Heart right ventricle (tissue), 16 donors: Measurements from ENCODE around the gene PKM. TPM values are rescaled to one million over a fixed set of nuclear protein-coding genes. Genes with fewer than 3 reads are reported as not detected.

Experiments used
- ATAC-seq, 8 donors: fragments of 200-7000 bp; cut with Tn5 transposase; one replicate each; pipeline ENCODE4 v1.9.1; 2020; ENCODE audit warnings: mild to moderate bottlenecking in 8 of 8, moderate library complexity in 8 of 8, moderate number of reproducible peaks in 1 of 8
- DNase-seq, 2 donors: peaks; one replicate each; pipeline ENCODE4 v3.0.0-alpha.2; 2020
- H3K27ac ChIP-seq, 10 donors: fragments of 200-600 bp; sonication (generic) in 2 of 10; one replicate each; pipeline versions ENCODE4 v1.5.0 to v1.8.0; 2020 to 2022; ENCODE audit warnings: mild to moderate bottlenecking in 3 of 10
- H3K27me3 ChIP-seq, 7 donors: fragments of 200-600 bp; one replicate each; pipeline ENCODE4 v1.8.0; 2021 to 2022; ENCODE audit warnings: mild to moderate bottlenecking in 2 of 7
- H3K36me3 ChIP-seq, 9 donors: fragments of 200-600 bp; sonication (generic) in 1 of 9; one replicate each; pipeline versions ENCODE4 v1.5.0 to v1.8.0; 2020 to 2022; ENCODE audit warnings: mild to moderate bottlenecking in 2 of 9
- H3K4me1 ChIP-seq, 9 donors: fragments of 200-600 bp; sonication (generic) in 1 of 9; one replicate each; pipeline versions ENCODE4 v1.5.0 to v1.8.0; 2020 to 2022; ENCODE audit warnings: mild to moderate bottlenecking in 4 of 9
- H3K4me3 ChIP-seq, 10 donors: fragments of 200-600 bp; sonication (generic) in 2 of 10; one replicate each; pipeline versions ENCODE4 v1.5.0 to v1.8.0; 2020 to 2022; ENCODE audit warnings: mild to moderate bottlenecking in 7 of 10, moderate library complexity in 2 of 10
- H3K9me3 ChIP-seq, 11 donors: fragments of 200-600 bp in 10 of 11; sonication (generic) in 2 of 11; one replicate each; pipeline versions ENCODE4 v1.5.0 to v1.8.0; 2013 to 2022; ENCODE audit warnings: mild to moderate bottlenecking in 2 of 11, control low read depth in 1 of 11, moderate library complexity in 1 of 11
- WGBS, 2 donors: extraction: QIAGEN DNeasy Blood & Tissue Kit; methylation state at CpG; one replicate each; pipeline ENCODE4 v1.1.7; 2013; ENCODE audit warnings: inconsistent platforms in 1 of 2; 5-methylcytosine and 5-hydroxymethylcytosine counted together
- intact Hi-C, 10 donors: fragments of 100-400 bp; cut with DNase I; formaldehyde crosslinking; loops; one replicate each; pipeline versions ENCODE4 v1.11.1 to v1.14.2; 2022
- polyA plus RNA-seq, 2 donors: library from polyadenylated mRNA; stranded (reverse); fragments of 200-250 nt; gene quantifications; one replicate each; pipeline ENCODE4 v1.2.3, GENCODE V29; 2013
- total RNA-seq, 10 donors: library from RNA; stranded (reverse); fragmentation: NEBNext Ultra II Directional in 3 of 10; extraction: Animal tissue kit (Norgen Biotek cat#: 25700) in 3 of 10; gene quantifications; one replicate each; pipeline versions ENCODE4 v1.2.1 to v1.2.4, GENCODE V29; 2021 to 2023
- TF ChIP-seq, protein P1 (sequence below), 9 donors: fragments of 200-600 bp; sonication (generic) in 2 of 9; IDR thresholded peaks; one replicate each; pipeline versions ENCODE4 v1.5.0 to v1.8.0; 2021 to 2022; ENCODE audit warnings: antibody characterized with exemption in 9 of 9, mild to moderate bottlenecking in 5 of 9, moderate library complexity in 1 of 9
- donor health status: Arrhythmogenic right ventricular cardiomyopathy.
- donor health status: ischemic (EF 13 %, LVEDD 7.1; RV severe dilation, severe dysfunction).
- donor health status: healthy with polysubstance abuse.
- donor health status: DM: no; HTN: yes; CAD: no.
- donor health status: DM: no; HTN: no; CAD: no.
- donor health status: ischemic (EF 25% LVEDD 6.9; RV normal size, moderate dysfunction).
- donor health status: ischemic (EF 25% LVEDD 5.7; RV mildly dilated, moderate dysfunction).
- donor health status: healthy.
- donor health status: DM: yes; HTN: yes; CAD: no.
- donor health status: Ischemic cardiomyopathy.
- donor health status: ischemic (EF 35%, LVEDD 5.7; RV mildly dilated, moderate dysfunction).
- donor health status: nonischemic (EF 11% LVEDD 7.7; RV severe dilation, severe dysfunction).
- donor health status: DM: yes; HTN: yes; CAD: no.
- donor health status: PGD.
- donor health status: ischemic (EF 29% LVEDD 5.4; RV normal size, mild dysfunction).
- donor health status: nonischemic (EF 23%, LVEDD 6.1; RV moderate dilation, normal function).

Gene PKM
- total and polyA plus RNA-seq, 12 donors: 549 to 1,508 (median 1,040) TPM

DNA sequence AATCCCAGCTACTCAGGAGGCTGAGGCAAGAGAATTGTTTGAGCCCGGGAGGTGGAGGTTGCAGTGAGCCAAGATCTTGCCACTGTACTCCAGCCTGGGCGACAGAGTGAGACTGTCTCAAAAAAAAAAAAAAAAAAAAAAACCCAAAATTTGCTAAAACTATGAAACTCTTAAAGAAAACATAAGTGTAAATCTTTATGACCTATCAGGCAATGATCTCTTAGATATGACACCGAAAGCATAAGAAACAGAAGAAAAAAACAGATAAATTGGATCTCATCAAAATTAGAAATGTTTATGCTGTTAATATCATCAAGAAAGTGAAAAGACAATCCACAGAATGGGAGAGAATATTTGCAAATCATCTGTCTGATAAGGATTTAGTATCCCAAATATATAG is 48.7 kb downstream of the PKM start:
- Histone ChIP-seq H3K9me3 (no peaks in the 10 kb centered on the region), H3K27me3 (peaks cover 0 to 48% (median 27%) of the 10 kb centered on the region in 7 donors), H3K4me1 (peaks cover 3 to 29% (median 19%) of the 10 kb centered on the region in 9 donors), H3K27ac (no peak overlapping the region), H3K4me3 (no peak overlapping the region), H3K36me3 (no peaks in the 10 kb centered on the region)
- 97 to 99% methylated on average over 3 of the region's 3 CpGs for WGBS, 2 donors
- ATAC-seq (no peak), DNase-seq (no peak)
- TF ChIP-seq, protein P1, sequence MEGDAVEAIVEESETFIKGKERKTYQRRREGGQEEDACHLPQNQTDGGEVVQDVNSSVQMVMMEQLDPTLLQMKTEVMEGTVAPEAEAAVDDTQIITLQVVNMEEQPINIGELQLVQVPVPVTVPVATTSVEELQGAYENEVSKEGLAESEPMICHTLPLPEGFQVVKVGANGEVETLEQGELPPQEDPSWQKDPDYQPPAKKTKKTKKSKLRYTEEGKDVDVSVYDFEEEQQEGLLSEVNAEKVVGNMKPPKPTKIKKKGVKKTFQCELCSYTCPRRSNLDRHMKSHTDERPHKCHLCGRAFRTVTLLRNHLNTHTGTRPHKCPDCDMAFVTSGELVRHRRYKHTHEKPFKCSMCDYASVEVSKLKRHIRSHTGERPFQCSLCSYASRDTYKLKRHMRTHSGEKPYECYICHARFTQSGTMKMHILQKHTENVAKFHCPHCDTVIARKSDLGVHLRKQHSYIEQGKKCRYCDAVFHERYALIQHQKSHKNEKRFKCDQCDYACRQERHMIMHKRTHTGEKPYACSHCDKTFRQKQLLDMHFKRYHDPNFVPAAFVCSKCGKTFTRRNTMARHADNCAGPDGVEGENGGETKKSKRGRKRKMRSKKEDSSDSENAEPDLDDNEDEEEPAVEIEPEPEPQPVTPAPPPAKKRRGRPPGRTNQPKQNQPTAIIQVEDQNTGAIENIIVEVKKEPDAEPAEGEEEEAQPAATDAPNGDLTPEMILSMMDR (IDR thresholded peaks at IDR 0.05): no peak
- intact Hi-C loops: no loop called here

- intact Hi-C loops: no loop called here
- no peak for DNase-seq
- H3K9me3 ChIP-seq: no peaks in the 10 kb centered on the region
- no peaks in the 10 kb centered on the region for H3K36me3 ChIP-seq
- WGBS, 2 donors: 91 to 97% methylated on average over 5 of the region's 5 CpGs
- TF ChIP-seq, protein P1 (IDR thresholded peaks at IDR 0.05): no peak
- ATAC-seq: no peak
- peaks cover 3 to 29% (median 19%) of the 10 kb centered on the region in 9 donors for H3K4me1 ChIP-seq
- H3K4me3 ChIP-seq: no peak overlapping the region
- no peak overlapping the region for H3K27ac ChIP-seq
- H3K27me3 ChIP-seq: peaks cover 0 to 34% (median 27%) of the 10 kb centered on the region in 7 donors
Measured at GRCh38 chr15:72180761-72181324, 50.1 kb downstream of the PKM start.

- TF ChIP-seq, protein P1 (IDR thresholded peaks at IDR 0.05): peak in 1 of 9 donors; percentile 13
- WGBS, 2 donors: 48 to 54% methylated on average over 16 of the region's 16 CpGs
- Histone ChIP-seq H3K36me3 (no peaks in the 10 kb centered on the region), H3K27ac (peak overlapping the region in 2 of 10 donors; percentile 10 to 50), H3K9me3 (no peaks in the 10 kb centered on the region), H3K4me3 (peak overlapping the region in 1 of 10 donors; percentile 4), H3K4me1 (peaks cover 3 to 29% (median 19%) of the 10 kb centered on the region in 9 donors), H3K27me3 (peaks cover 0 to 26% (median 22%) of the 10 kb centered on the region in 7 donors)
- DNase-seq: peak in 1 of 2 donors; percentile 55
- intact Hi-C loops: no loop called here
- ATAC-seq: peak in 7 of 8 donors; percentile 34 to 77 (median 66)
Measured at GRCh38 chr15:72179950-72180581, 50.9 kb downstream of the PKM start.

- no peak overlapping the region for H3K4me3 ChIP-seq
- ATAC-seq: no peak
- DNase-seq: no peak
- H3K4me1 ChIP-seq: peaks cover 3 to 23% (median 15%) of the 10 kb centered on the region in 9 donors
- H3K27ac ChIP-seq: no peak overlapping the region
- WGBS, 2 donors: 92 to 96% methylated on average over 13 of the region's 13 CpGs
- TF ChIP-seq, protein P1 (IDR thresholded peaks at IDR 0.05): no peak
- peaks cover 0 to 16% (median 12%) of the 10 kb centered on the region in 7 donors for H3K27me3 ChIP-seq
- no peaks in the 10 kb centered on the region for H3K9me3 ChIP-seq
- no peaks in the 10 kb centered on the region for H3K36me3 ChIP-seq
- intact Hi-C loops: no loop called here
Measured at GRCh38 chr15:72178976-72179585, 51.9 kb downstream of the PKM start.
